ENCODE measurements around the gene HS3ST6. TPM values are rescaled to one million over a fixed set of nuclear protein-coding genes. Genes with fewer than 3 reads are reported as not detected.

HS3ST6 gene
- total and polyA plus RNA-seq, 4 experiments from 2014 or later = not detected

DNA sequence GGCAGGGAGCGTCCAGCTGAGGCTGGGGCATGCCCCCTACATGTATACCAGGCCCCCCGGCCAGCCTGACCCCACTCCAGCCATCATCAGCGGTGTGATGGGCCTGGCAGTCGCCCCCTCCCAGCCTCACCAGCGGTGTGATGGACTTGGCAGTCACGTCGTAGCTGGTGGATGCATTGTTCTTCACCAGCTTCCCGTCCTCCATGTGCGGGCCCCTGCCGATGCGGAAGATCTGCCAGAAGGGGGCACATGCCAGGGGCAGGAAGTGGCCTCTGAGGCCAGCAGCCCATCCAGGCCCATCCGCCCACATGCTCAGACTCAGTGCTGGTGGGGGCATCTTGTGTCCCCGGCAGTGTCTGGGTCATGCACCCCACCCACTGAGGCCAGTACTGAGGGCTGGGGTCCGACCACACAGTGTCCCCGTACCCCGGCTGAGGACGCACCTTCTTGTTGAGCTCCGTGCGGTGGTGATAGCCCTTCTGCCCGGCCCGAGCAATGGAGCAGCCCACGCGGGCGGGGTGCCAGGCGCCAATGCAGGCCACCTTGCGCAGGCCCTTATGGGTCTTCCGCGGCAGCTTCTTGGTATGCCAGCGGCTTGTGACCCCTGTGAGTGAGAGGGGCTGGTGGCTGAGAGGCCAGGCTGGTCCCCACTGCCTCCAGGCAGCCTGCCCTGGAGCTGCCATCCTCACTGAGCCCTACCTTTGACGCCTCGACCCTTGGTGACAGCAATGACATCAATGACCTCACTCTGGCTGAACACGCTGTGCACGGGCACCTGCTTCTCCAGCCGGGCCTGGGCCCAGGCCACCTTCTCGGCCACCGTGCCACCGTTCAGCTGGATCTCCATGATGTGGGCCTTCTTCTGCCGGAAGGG, 28.5 kb upstream of the HS3ST6 start:
- Mint-ChIP-seq H3K9me3 (no peaks in the 10 kb centered on the region), H3K4me1 (peaks cover 0 to 21% (median 6%) of the 10 kb centered on the region in 4 donors), H3K27ac (no peak overlapping the region), H3K27me3 (no peaks in the 10 kb centered on the region), H3K36me3 (no peaks in the 10 kb centered on the region), H3K4me3 (no peak overlapping the region)
- intact Hi-C loops (cut with micrococcal nuclease) = no loop called here
- Histone ChIP-seq H3K4me3 (ENCODE audit: low read length in 2 of 2) (no peak overlapping the region), H3K36me3 (ENCODE audit: insufficient read depth, low read length) (no peaks in the 10 kb centered on the region), H3K27ac (ENCODE audit: low read depth, low read length) (no peak overlapping the region), H3K27me3 (ENCODE audit: insufficient read depth, low read length) (no peaks in the 10 kb centered on the region), H3K9me3 (ENCODE audit: control insufficient read depth in 1 of 2, low read length in 2 of 2) (no peaks in the 10 kb centered on the region), H3K4me1 (ENCODE audit: insufficient read depth, low read length) (peaks cover 15% of the 10 kb centered on the region)
- DNase-seq = no peak
- ChIA-PET CTCF (ENCODE audit: partially characterized antibody) (no interaction called here), POLR2A (ENCODE audit: partially characterized antibody) (interaction anchor here (2.1 kb wide), 1 partner anchor 18 kb away, joined by 11 read pairs; the partner anchor contains the start of gene RPS2)

DNA sequence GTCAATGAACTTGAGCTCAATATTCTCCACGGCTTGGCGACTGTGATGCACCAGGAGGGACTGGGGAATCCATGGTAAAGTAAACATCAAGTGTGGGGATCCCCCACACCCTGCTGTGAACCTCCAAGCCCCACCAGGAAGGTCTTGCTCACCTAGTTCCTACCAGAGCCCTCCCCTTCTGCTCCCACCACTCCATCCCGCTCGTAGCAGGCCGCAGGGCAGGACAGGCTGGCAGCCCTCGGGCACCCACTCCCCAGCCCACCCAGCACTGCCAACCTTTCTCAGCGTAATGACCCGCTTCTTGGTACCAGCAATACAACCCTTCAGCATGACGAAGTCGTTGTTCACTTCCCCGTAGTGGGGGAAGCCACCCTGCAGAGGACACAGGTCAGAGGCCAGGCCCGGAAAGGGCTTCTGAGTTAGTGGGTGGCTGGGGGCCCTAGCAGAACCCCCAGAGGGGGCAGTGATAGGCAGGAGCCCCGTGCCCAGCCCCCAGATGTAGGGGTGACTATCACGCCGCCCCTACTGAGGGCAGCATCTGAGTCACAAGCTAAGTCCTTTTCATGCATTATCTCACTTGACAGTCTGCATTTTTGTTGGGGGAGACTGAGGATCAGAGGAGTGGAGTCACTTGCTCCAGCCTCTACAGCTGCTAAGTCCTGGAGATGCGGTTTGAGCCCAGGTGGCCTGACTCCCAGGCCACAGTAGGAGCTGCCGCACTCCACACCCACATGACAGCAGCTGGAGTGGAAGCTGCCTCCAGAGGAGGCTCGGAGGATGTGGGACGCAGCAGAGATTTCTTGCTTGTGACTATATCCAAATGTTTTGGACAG, 27.6 kb upstream of the HS3ST6 start:
- H3K4me3 Mint-ChIP-seq = no peak overlapping the region
- no peak overlapping the region for H3K27ac Mint-ChIP-seq

DNA sequence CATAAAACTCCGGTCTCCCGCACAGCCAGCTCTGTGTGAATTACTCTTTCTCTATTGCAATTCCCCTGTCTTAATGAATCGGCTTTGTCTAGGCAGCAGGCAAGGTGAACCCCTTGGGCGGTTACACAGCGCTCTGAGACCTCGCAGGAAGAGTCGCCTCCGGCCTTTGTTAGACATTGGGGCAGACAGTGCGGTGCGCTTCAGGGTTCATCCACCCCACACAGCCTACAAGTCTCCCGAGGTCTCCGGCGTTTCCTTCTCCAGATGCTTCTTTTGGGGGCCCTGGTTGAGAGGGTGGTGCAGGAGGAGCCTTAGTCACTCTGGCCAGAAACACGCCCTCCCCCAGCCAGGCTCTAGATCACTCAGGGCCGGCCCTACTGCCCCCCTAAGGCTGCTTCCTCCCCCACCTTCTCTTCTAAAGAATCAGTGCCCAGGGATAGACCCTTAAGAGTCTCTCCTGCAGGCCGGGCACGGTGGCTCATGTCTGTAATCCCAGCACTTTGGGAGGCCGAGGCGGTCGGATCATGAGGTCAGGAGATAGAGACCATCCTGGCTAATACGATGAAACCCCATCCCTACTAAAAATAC, 26.5 kb upstream of the HS3ST6 start:
- H3K27ac Mint-ChIP-seq = peak overlapping the region in 3 of 7 donors; percentile 30 to 90 (median 69)
- ChIA-PET POLR2A (ENCODE audit: partially characterized antibody) (interaction anchor here (2.0 to 4.6 kb wide), 4 partner anchors 17 to 211 kb away, joined by 7 to 34 read pairs (median 14); partner anchors contain the start of genes RPS2 and TRAF7), CTCF (ENCODE audit: partially characterized antibody) (no interaction called here)
- Histone ChIP-seq H3K4me1 (ENCODE audit: insufficient read depth, low read length) (peaks cover 21% of the 10 kb centered on the region), H3K27me3 (ENCODE audit: insufficient read depth, low read length) (no peaks in the 10 kb centered on the region), H3K4me3 (ENCODE audit: low read length in 2 of 2) (no peak overlapping the region), H3K9me3 (ENCODE audit: control insufficient read depth in 1 of 2, low read length in 2 of 2) (no peaks in the 10 kb centered on the region), H3K27ac (ENCODE audit: low read depth, low read length) (no peak overlapping the region), H3K36me3 (ENCODE audit: insufficient read depth, low read length) (peaks cover 5% of the 10 kb centered on the region)
- no peaks in the 10 kb centered on the region for H3K9me3 Mint-ChIP-seq
- H3K27me3 Mint-ChIP-seq = no peaks in the 10 kb centered on the region
- DNase-seq = no peak
- H3K4me3 Mint-ChIP-seq = peak overlapping the region in 6 of 8 donors; percentile 33 to 83 (median 62)
- intact Hi-C loops (cut with micrococcal nuclease) = loop anchor here (5.0 kb wide), 3 partner anchors 48 to 452 kb away; partner anchors contain the start of genes CRAMP1, IFT140 and TELO2
- no peaks in the 10 kb centered on the region for H3K36me3 Mint-ChIP-seq
- peaks cover 0 to 26% (median 7%) of the 10 kb centered on the region in 4 donors for H3K4me1 Mint-ChIP-seq

More for the DNA sequence above, 27.6 kb upstream of the HS3ST6 start:
- intact Hi-C loops (cut with micrococcal nuclease) = no loop called here
- no peak overlapping the region for H3K27ac ChIP-seq (ENCODE audit: low read depth, low read length)
- peaks cover 21% of the 10 kb centered on the region for H3K4me1 ChIP-seq (ENCODE audit: insufficient read depth, low read length)
- no peaks in the 10 kb centered on the region for H3K9me3 ChIP-seq (ENCODE audit: control insufficient read depth in 1 of 2, low read length in 2 of 2)
- H3K27me3 Mint-ChIP-seq = no peaks in the 10 kb centered on the region
- no peaks in the 10 kb centered on the region for H3K9me3 Mint-ChIP-seq
- POLR2A ChIA-PET (ENCODE audit: partially characterized antibody) = interaction anchor here (2.1 kb wide), 1 partner anchor 19 kb away, joined by 11 read pairs; the partner anchor contains the start of gene RPS2
- H3K4me3 ChIP-seq (ENCODE audit: low read length in 2 of 2) = no peak overlapping the region
- CTCF ChIA-PET (ENCODE audit: partially characterized antibody) = no interaction called here
- H3K27me3 ChIP-seq (ENCODE audit: insufficient read depth, low read length) = no peaks in the 10 kb centered on the region
- H3K4me1 Mint-ChIP-seq = peaks cover 0 to 26% (median 7%) of the 10 kb centered on the region in 4 donors
- H3K36me3 ChIP-seq (ENCODE audit: insufficient read depth, low read length) = no peaks in the 10 kb centered on the region
- DNase-seq = no peak
- no peaks in the 10 kb centered on the region for H3K36me3 Mint-ChIP-seq

DNA sequence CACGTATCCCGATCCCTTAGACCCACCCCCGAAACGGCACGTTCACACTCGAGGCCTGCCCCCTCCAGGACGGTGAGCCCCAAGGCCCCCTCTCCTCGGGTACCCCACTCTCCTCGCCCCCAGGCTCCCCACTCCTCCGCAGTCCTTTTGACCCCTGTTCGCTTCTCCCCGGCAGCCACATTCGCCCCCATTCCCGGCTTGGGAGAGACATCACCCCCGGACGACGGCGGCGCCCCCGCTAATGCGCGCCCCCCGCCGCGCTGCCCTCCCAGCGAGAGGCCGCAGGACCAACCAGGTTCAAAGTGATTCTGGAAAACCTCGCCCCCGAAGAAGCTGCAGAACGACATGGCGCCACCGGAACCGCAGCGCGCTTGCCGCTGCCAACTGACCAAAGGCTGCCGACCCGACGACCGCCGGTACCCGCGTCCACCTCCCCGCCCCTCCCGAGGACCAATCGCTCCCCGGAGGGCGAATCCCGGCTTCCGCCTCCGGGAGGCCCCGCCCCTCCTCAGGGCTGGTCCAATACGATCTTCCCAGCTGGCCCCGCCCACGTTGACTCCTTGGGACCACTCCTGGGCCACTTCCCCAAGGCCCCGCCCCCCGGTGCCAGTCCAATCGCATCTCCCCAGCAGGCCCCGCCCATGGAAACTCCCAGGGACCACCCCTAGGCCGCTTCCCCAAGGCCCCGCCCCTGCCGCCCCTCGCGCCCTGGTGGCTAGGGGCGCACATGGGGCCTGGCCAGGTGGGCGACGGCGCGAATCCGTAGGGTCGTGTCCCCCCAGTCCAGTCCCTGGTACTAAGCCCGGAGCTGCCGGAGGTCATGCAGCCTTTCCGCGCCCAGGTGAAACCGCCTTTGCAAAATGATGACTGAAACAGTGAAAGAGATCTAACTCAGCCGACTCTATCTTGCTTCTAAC, 24.9 kb upstream of the HS3ST6 start, which contains the start of gene MSRB1:
TSS of gene MSRB1 (minus strand) at position 390 of the 917 bp plus-strand sequence. CDS start at position 347, 43 bp downstream.
- Histone ChIP-seq H3K4me1 (ENCODE audit: insufficient read depth, low read length) (peaks cover 21% of the 10 kb centered on the region), H3K27ac (ENCODE audit: low read depth, low read length) (peak within 1 kb of the TSS; percentile 58), H3K9me3 (ENCODE audit: control insufficient read depth in 1 of 2, low read length in 2 of 2) (no peaks in the 10 kb centered on the region), H3K36me3 (ENCODE audit: insufficient read depth, low read length) (peaks cover 13% of the 10 kb centered on the region), H3K4me3 (ENCODE audit: low read length in 2 of 2) (peak within 1 kb of the TSS; percentile 52 to 90), H3K27me3 (ENCODE audit: insufficient read depth, low read length) (no peaks in the 10 kb centered on the region)
- POLR2A ChIA-PET (ENCODE audit: partially characterized antibody) = interaction anchor here (0.6 to 4.6 kb wide), 20 partner anchors 9 to 1775 kb away, joined by 3 to 34 read pairs (median 4); partner anchors contain the start of genes FAHD1, HAGH, NDUFB10 and NUBP2
- CTCF ChIA-PET (ENCODE audit: partially characterized antibody) = interaction anchor here (1.0 kb wide), 2 partner anchors 10 to 22 kb away, joined by 3 to 4 read pairs; partner anchors contain the start of gene RPS2
- Mint-ChIP-seq H3K4me1 (peaks cover 0 to 26% (median 7%) of the 10 kb centered on the region in 4 donors), H3K9me3 (no peaks in the 10 kb centered on the region), H3K27me3 (no peaks in the 10 kb centered on the region), H3K27ac (peak within 1 kb of the TSS; percentile 64 to 91 (median 70)), H3K36me3 (peaks cover 0 to 10% of the 10 kb centered on the region in 2 donors), H3K4me3 (peak within 1 kb of the TSS; percentile 82 to 91 (median 86))
- intact Hi-C loops (cut with micrococcal nuclease) = loop anchor here (1.0 to 5.0 kb wide), 6 partner anchors 16 to 634 kb away; partner anchors contain the start of genes CRAMP1, IFT140, NDUFB10 and TELO2
- peak; percentile 97 to 99 (median 98) for DNase-seq

DNA sequence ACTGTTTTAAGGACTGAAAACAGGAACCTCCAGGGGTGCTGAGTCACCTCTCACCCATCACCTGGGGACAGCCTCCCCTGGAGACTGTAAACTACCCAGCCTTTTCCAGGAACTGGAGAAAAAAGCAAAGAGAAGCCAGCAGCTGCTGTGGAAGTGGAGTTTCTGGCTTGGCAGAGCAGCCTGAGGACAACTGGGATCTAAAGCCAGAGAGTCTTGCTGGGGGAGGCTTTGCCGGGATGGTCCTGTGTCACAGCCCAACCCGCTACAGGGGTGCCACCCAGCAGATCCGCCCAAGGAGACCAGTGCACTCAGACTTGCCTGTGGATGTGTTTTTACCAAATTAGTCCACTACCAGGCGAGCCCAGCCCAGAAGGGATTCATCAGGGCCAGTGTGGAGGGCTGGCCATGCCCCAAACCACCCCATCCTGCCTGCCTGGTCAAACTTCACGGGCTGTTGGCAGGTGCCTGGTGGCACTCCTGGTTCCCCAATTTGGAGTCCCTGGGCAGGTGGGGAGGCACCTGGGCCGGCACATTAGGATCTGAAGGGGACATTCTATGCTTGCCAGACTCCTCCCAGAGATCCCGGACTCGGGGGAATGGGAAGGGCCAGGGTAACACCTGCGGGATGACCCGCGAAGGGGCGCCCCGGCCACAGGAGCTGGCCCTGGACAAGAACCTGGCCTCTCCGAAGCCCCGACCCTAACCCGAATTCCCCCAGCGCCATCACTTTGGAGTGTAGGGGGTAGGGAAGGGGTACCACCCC, 24.0 kb upstream of the HS3ST6 start:
- Mint-ChIP-seq H3K4me3 (peak overlapping the region; percentile 82 to 91 (median 86)), H3K36me3 (peaks cover 0 to 11% of the 10 kb centered on the region in 2 donors), H3K9me3 (no peaks in the 10 kb centered on the region), H3K27ac (peak overlapping the region in 6 of 7 donors; percentile 29 to 81 (median 64)), H3K4me1 (peaks cover 0 to 26% (median 7%) of the 10 kb centered on the region in 4 donors), H3K27me3 (no peaks in the 10 kb centered on the region)
- peak in 1 of 5 donors; percentile 40 for DNase-seq
- Histone ChIP-seq H3K27me3 (ENCODE audit: insufficient read depth, low read length) (no peaks in the 10 kb centered on the region), H3K9me3 (ENCODE audit: control insufficient read depth in 1 of 2, low read length in 2 of 2) (no peaks in the 10 kb centered on the region), H3K4me1 (ENCODE audit: insufficient read depth, low read length) (peaks cover 21% of the 10 kb centered on the region), H3K4me3 (ENCODE audit: low read length in 2 of 2) (peak overlapping the region; percentile 52 to 90), H3K27ac (ENCODE audit: low read depth, low read length) (peak overlapping the region; percentile 58), H3K36me3 (ENCODE audit: insufficient read depth, low read length) (peaks cover 15% of the 10 kb centered on the region)
- intact Hi-C loops (cut with micrococcal nuclease) = loop anchor here (2.0 to 5.0 kb wide), 4 partner anchors 50 to 633 kb away; partner anchors contain the start of genes CRAMP1, IFT140, TELO2 and UBE2I
- ChIA-PET POLR2A (ENCODE audit: partially characterized antibody) (interaction anchor here (1.1 to 4.6 kb wide), 5 partner anchors 16 to 213 kb away, joined by 3 to 34 read pairs (median 4); partner anchors contain the start of genes NDUFB10, RPS2, TBL3 and TRAF7), CTCF (ENCODE audit: partially characterized antibody) (interaction anchor here (0.6 to 1.6 kb wide), 2 partner anchors 15 to 1990 kb away, joined by 3 to 4 read pairs; no protein-coding TSS in a partner anchor)

All from CD4-positive, alpha-beta memory T cell (primary cell).